Tibial nerve (tissue), 4 donors: ENCODE results near the gene CACHD1.

ENCODE experiments used
- EP300 ChIP-seq, 2 donors: sonication (generic); formaldehyde crosslinking; IDR thresholded peaks; one replicate each; pipeline ENCODE4 v1.6.1; 2017; ENCODE audit warnings: antibody characterized with exemption in 2 of 2, mild to moderate bottlenecking in 1 of 2
- POLR2A ChIP-seq, 2 donors: fragments of 450-650 bp; IDR thresholded peaks; one replicate each; pipeline ENCODE4 v1.6.1; 2017; ENCODE audit warnings: antibody characterized with exemption in 2 of 2, mild to moderate bottlenecking in 2 of 2, moderate library complexity in 2 of 2
- TF ChIP-seq, protein P1 (sequence below), 5 experiments: fragments of 200-600 bp in 3 of 5; fragments of 450-650 bp in 2 of 5; sonication (generic) in 3 of 5; IDR thresholded peaks; one replicate each; pipeline ENCODE4 v1.5.1; 2016 to 2019; ENCODE audit warnings: antibody characterized with exemption in 5 of 5, mild to moderate bottlenecking in 3 of 5, moderate library complexity in 2 of 5

DNA sequence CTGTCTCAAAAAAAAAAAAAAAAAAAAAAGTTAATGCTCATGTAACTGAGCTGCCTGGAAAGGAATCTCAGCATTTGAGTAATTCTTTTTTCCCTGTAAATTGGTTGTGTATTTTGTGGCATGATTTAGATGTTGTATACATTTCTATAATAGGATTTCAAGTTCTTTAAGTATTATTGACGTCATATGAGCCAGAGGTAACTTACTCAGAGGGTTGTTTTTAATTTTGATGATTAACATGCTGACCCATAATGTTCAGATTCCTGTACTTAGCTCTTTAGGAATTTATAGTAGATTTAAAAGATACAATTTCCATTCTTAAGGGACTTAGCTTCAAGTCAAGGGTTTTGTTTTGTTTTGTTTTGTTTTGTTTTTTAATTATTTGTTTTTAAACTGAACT, 120.4 kb downstream of the CACHD1 start:
- TF ChIP-seq, protein P1, sequence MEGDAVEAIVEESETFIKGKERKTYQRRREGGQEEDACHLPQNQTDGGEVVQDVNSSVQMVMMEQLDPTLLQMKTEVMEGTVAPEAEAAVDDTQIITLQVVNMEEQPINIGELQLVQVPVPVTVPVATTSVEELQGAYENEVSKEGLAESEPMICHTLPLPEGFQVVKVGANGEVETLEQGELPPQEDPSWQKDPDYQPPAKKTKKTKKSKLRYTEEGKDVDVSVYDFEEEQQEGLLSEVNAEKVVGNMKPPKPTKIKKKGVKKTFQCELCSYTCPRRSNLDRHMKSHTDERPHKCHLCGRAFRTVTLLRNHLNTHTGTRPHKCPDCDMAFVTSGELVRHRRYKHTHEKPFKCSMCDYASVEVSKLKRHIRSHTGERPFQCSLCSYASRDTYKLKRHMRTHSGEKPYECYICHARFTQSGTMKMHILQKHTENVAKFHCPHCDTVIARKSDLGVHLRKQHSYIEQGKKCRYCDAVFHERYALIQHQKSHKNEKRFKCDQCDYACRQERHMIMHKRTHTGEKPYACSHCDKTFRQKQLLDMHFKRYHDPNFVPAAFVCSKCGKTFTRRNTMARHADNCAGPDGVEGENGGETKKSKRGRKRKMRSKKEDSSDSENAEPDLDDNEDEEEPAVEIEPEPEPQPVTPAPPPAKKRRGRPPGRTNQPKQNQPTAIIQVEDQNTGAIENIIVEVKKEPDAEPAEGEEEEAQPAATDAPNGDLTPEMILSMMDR (IDR thresholded peaks at IDR 0.05): no peak
- TF ChIP-seq POLR2A (IDR thresholded peaks at IDR 0.05): no peak
- no peak for TF ChIP-seq EP300 (IDR thresholded peaks at IDR 0.05)
